Measurements from ENCODE around the gene RASSF5. TPM values are rescaled to one million over a fixed set of nuclear protein-coding genes. Genes with fewer than 3 reads are reported as not detected.
"Not testable (repeated sequence)": the region's sequence is repeated elsewhere in the genome, so short reads cannot be mapped to it uniquely, and the experiment has no call there.

Gene RASSF5
- total RNA-seq, 1 donor from 2014 or later, result 7.8 TPM

GRCh38 chr1:206480211-206480610, 27.1 kb upstream of the RASSF5 start:
- H3K4me3 ChIP-seq, result no peak overlapping the region
- H3K9me3 ChIP-seq (replicated peaks), result no peaks in the 10 kb centered on the region
- no peaks in the 10 kb centered on the region for H3K36me3 ChIP-seq
- DNase-seq, result no peak
- TF ChIP-seq CTCF (IDR thresholded peaks at IDR 0.05; ENCODE audit: borderline replicate concordance), result no peak
- H3K27ac ChIP-seq (replicated peaks), result no peak overlapping the region
- H3K4me1 ChIP-seq, result no peaks in the 10 kb centered on the region
- H3K27me3 ChIP-seq (ENCODE audit: low read depth), result no peaks in the 10 kb centered on the region
- intact Hi-C loops (cut with micrococcal nuclease), result no loop called here

- Histone ChIP-seq H3K9me3 (replicated peaks) (no peaks in the 10 kb centered on the region), H3K27ac (replicated peaks) (no peak overlapping the region), H3K36me3 (no peaks in the 10 kb centered on the region), H3K4me1 (peaks cover 10% of the 10 kb centered on the region), H3K27me3 (ENCODE audit: low read depth) (no peaks in the 10 kb centered on the region), H3K4me3 (no peak overlapping the region)
- intact Hi-C loops (cut with micrococcal nuclease), result no loop called here
- DNase-seq, result no peak
- TF ChIP-seq CTCF (IDR thresholded peaks at IDR 0.05; ENCODE audit: borderline replicate concordance), result no peak
These were observed 24.7 kb upstream of the RASSF5 start for GRCh38 chr1:206482611-206483010.

GRCh38 chr1:206483864-206484263, 23.5 kb upstream of the RASSF5 start:
- H3K36me3 ChIP-seq; H3K27me3 ChIP-seq (ENCODE audit: low read depth); DNase-seq; H3K27ac ChIP-seq (replicated peaks); intact Hi-C loops (cut with micrococcal nuclease); H3K9me3 ChIP-seq (replicated peaks); H3K4me3 ChIP-seq: not testable (repeated sequence)
- peaks cover 11% of the 10 kb centered on the region for H3K4me1 ChIP-seq

- Histone ChIP-seq H3K9me3 (replicated peaks) (no peaks in the 10 kb centered on the region), H3K4me1 (peaks cover 12% of the 10 kb centered on the region), H3K4me3 (no peak overlapping the region), H3K27me3 (ENCODE audit: low read depth) (no peaks in the 10 kb centered on the region), H3K36me3 (no peaks in the 10 kb centered on the region), H3K27ac (replicated peaks) (no peak overlapping the region)
- intact Hi-C loops (cut with micrococcal nuclease), result no loop called here
- DNase-seq, result no peak
- TF ChIP-seq CTCF (IDR thresholded peaks at IDR 0.05; ENCODE audit: borderline replicate concordance), result no peak
These were observed 22.4 kb upstream of the RASSF5 start for GRCh38 chr1:206484901-206485300.

- Histone ChIP-seq H3K4me3 (no peak overlapping the region), H3K36me3 (no peaks in the 10 kb centered on the region)
- intact Hi-C loops (cut with micrococcal nuclease), result no loop called here
These were observed 20.1 kb upstream of the RASSF5 start for GRCh38 chr1:206486995-206487788.

More at GRCh38 chr1:206486995-206487788, 20.1 kb upstream of the RASSF5 start:
- H3K4me1 ChIP-seq, result peaks cover 18% of the 10 kb centered on the region
- H3K27me3 ChIP-seq (ENCODE audit: low read depth), result no peaks in the 10 kb centered on the region
- no peak for DNase-seq
- TF ChIP-seq CTCF (IDR thresholded peaks at IDR 0.05; ENCODE audit: borderline replicate concordance), result no peak
- no peaks in the 10 kb centered on the region for H3K9me3 ChIP-seq (replicated peaks)
- peak overlapping the region; percentile 23 for H3K27ac ChIP-seq (replicated peaks)

All from left ventricle myocardium inferior (tissue), 1 donor.